Measurements from ENCODE around the gene VTI1B.

GRCh38 chr14:67698179-67698578, 23.7 kb upstream of the VTI1B start:
- TF ChIP-seq POLR2A (IDR thresholded peaks at IDR 0.05; ENCODE audit: low read depth) (no peak), EP300 (IDR thresholded peaks at IDR 0.05) (no peak), POLR2AphosphoS5 (IDR thresholded peaks at IDR 0.05) (no peak)
- TF ChIP-seq, protein P1, sequence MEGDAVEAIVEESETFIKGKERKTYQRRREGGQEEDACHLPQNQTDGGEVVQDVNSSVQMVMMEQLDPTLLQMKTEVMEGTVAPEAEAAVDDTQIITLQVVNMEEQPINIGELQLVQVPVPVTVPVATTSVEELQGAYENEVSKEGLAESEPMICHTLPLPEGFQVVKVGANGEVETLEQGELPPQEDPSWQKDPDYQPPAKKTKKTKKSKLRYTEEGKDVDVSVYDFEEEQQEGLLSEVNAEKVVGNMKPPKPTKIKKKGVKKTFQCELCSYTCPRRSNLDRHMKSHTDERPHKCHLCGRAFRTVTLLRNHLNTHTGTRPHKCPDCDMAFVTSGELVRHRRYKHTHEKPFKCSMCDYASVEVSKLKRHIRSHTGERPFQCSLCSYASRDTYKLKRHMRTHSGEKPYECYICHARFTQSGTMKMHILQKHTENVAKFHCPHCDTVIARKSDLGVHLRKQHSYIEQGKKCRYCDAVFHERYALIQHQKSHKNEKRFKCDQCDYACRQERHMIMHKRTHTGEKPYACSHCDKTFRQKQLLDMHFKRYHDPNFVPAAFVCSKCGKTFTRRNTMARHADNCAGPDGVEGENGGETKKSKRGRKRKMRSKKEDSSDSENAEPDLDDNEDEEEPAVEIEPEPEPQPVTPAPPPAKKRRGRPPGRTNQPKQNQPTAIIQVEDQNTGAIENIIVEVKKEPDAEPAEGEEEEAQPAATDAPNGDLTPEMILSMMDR (IDR thresholded peaks at IDR 0.05): no peak

Measured in esophagus muscularis mucosa (tissue), 4 donors.